KOPT-K1 (cell line): Measurements from ENCODE around the gene MAN1A2.

ENCODE experiments used
- H3K27ac ChIP-seq: fragments of 200-600 bp; sonication (generic); 2 replicates; pipeline ENCODE4 v1.5.1; 2016; ENCODE audit warnings: antibody characterized with exemption, mild to moderate bottlenecking, low read depth, low read length; ENCODE audit not compliant: poor library complexity, severe bottlenecking
- H3K36me3 ChIP-seq: fragments of 200-600 bp; sonication (generic); 2 replicates; pipeline ENCODE4 v1.5.1; 2017; ENCODE audit warnings: antibody characterized with exemption, mild to moderate bottlenecking, low read length, moderate library complexity; ENCODE audit not compliant: insufficient read depth
- H3K9me3 ChIP-seq: fragments of 200-600 bp; sonication (generic); 2 replicates; pipeline ENCODE4 v1.5.1; 2017; ENCODE audit warnings: antibody characterized with exemption, low read length, mild to moderate bottlenecking; ENCODE audit not compliant: insufficient read depth, poor library complexity, severe bottlenecking

The MAN1A2 gene

GRCh38 chr1:117370509-117370908, 3.3 kb downstream of the MAN1A2 start:
- no peak overlapping the region for H3K27ac ChIP-seq
- 0 out of 2 replicates have a peak, but pooled peaks cover 3% of the 10 kb centered on the region for H3K36me3 ChIP-seq
- H3K9me3 ChIP-seq: no peaks in the 10 kb centered on the region

DNA sequence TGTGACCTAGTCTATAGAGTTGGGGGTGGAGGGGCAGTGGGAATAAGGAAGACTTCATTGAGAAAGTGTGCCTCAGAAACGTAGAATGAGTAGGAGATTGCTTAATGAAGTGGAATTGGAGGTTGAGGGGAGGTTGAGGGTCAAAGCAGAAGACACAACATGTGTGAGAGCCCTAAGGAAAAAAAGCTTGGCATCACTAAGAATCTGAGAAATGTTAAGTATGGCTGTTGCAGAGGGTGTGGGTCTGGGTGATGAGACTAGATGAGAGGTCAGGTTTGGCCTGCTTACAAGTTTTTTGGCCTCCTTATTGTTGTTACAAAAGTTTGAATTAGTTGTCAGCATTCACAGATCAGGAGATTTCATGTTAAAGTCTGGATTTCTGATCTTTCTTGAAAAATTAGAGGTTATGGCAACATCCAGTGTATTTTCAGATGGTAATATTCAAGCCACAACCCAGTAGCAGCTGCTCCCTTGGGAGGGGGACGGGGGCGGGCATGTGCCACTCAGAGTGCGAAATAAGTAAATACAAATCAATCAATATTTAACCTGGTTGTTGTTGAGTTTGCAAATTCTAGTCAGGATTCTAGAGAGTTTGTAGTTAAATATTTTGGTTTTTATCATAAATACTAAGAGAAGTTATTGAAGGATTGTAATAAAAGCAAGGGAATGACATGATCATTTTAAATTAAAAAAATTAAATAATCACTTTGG, 4.3 kb downstream of the MAN1A2 start:
- Histone ChIP-seq H3K36me3 (0 out of 2 replicates have a peak, but pooled peaks cover 3% of the 10 kb centered on the region), H3K27ac (no peak overlapping the region), H3K9me3 (peaks cover 4% of the 10 kb centered on the region)

DNA sequence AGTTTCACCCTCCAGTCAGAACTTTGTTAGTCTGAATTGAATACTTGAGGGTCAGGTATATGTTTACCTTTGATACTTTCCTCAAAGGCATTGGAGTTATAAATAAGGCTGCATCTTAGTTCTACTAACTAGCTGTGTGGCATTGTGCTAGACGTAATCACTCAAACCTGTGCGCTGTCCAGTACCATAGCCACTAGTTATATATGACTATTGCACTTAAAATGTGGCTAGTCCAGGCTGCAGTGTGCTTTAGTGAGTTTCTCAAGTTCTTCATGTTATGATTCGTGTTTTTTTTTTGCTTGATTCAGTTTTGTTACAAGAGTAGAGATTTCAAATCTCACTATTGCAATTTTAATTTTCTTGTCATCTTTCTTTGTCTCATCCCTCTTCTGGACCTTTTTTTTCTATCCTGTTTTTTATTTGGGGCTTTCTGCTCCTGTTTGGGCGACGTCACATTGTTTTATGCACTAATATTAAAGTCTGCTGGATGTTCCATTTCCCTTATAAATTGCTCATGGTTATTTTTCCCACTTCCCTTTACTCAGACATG, 5.7 kb downstream of the MAN1A2 start:
- Histone ChIP-seq H3K9me3 (peaks cover 4% of the 10 kb centered on the region), H3K27ac (no peak overlapping the region), H3K36me3 (0 out of 2 replicates have a peak, but pooled peaks cover 3% of the 10 kb centered on the region)

DNA sequence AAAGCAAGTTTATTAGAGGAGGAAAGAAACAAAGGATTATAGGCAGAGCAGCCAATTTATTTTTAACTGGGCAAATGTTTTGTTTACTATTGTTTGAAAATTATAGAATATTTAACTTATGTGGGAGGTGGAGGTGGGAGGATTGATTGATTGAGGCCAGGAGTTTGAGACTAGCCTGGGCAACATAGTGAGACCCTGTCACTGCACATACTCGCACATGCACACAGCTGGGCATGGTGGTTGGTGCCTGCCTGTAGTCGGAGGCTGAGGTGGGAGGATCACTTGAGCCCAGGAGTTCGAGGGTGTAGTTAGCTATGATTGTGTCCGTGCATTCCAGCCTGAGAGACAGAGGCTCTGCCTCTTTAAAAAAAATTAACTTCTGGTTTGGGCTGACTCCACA, 6.7 kb downstream of the MAN1A2 start:
- H3K36me3 ChIP-seq: 0 out of 2 replicates have a peak, but pooled peaks cover 3% of the 10 kb centered on the region
- peaks cover 4% of the 10 kb centered on the region for H3K9me3 ChIP-seq
- no peak overlapping the region for H3K27ac ChIP-seq

DNA sequence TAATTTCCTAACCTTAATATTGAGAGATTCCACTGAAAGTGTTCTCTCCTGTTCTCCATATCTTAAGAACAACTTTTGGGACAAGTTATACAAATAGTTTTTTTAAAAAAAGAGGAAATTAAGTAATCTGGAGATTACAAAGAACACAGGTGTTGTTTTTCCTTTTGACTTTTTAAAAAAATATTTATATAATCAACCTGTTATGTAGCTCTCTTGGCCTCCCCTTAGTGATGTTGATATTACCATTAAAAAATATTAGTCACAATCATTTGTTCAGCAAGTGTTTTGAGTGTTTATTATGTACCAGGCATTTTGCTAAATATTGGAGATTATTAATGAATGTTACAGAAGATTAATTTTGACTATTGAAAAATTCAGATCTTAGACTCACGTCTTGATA, 8.1 kb downstream of the MAN1A2 start:
- no peak overlapping the region for H3K27ac ChIP-seq
- 0 out of 2 replicates have a peak, but pooled peaks cover 3% of the 10 kb centered on the region for H3K36me3 ChIP-seq
- peaks cover 5% of the 10 kb centered on the region for H3K9me3 ChIP-seq

DNA sequence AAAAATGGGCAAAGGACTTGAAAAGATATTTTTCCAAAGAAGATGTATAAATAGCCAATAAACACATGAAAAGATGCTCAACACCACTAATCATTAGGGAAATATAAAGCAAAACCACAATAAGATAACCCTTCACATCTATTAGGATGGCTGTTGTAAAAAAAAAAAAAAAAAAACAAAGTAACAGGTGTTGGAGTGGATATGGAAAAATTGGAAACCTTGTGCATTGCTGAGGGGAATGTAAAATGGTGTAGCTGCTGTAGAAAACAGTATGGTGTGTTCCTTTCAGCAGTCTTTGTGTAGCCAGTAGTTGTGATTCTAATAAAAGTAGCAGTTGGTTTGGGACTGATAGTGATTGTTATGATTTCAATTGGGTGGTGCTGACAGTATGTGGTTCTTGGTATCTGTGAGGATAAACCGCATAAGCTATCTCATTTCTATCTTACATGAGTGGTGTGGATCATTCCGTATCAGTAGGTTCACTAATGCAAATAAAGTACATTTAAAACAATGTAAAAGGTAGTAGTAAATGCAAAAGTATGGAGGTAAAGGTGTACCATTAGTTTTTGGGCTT, 19.9 kb downstream of the MAN1A2 start:
- Histone ChIP-seq H3K9me3 (peaks cover 27% of the 10 kb centered on the region), H3K36me3 (no peaks in the 10 kb centered on the region), H3K27ac (no peak overlapping the region)

GRCh38 chr1:117388328-117388727, 21.1 kb downstream of the MAN1A2 start:
- Histone ChIP-seq H3K9me3 (peaks cover 18% of the 10 kb centered on the region), H3K27ac (no peak overlapping the region)

GRCh38 chr1:117389284-117389683, 22.0 kb downstream of the MAN1A2 start:
- H3K36me3 ChIP-seq: no peaks in the 10 kb centered on the region
- H3K27ac ChIP-seq: no peak overlapping the region
- peaks cover 8% of the 10 kb centered on the region for H3K9me3 ChIP-seq

More at GRCh38 chr1:117388328-117388727, 21.1 kb downstream of the MAN1A2 start:
- H3K36me3 ChIP-seq: no peaks in the 10 kb centered on the region

DNA sequence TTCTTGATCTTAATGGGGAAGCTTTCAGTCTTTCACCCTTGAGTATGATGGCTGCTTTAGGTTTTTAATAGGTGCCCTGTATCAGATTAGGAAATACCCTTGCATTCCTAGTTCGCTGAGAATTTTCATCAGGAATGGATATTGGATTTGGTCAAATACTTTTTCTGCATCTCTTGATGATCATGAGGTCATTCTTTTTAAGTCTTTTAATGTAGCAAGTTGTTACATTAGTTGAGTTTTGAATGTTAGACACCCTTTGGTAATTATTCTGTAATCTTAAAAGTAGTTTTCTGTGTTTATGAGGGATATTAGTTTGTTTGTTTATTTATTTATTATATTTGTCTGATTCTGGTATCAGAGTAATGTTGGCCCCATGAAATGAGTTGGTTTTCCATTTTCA, 22.5 kb downstream of the MAN1A2 start:
- Histone ChIP-seq H3K36me3 (no peaks in the 10 kb centered on the region), H3K27ac (no peak overlapping the region), H3K9me3 (peaks cover 5% of the 10 kb centered on the region)

DNA sequence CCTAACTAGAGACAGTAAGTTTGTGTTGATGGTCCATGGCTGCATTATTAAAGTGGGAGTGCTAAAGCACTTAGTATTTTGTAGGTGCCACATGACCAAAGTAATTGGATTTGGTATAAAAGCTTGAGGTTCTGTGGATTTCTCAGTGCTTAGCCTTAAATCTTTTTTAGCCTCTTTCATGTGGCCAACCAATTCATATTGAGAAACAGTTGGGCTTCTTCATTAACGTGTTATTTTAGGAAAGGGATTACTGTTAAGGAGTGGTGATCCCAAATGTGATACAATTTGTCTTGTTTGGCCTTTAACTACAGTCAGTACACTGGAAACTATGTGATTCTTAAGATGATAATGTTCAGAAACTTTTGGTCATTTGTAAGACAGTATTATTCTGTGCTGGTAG, 25.5 kb downstream of the MAN1A2 start:
- Histone ChIP-seq H3K27ac (no peak overlapping the region), H3K9me3 (no peaks in the 10 kb centered on the region), H3K36me3 (no peaks in the 10 kb centered on the region)

- no peak overlapping the region for H3K27ac ChIP-seq
- H3K36me3 ChIP-seq: no peaks in the 10 kb centered on the region
- peaks cover 2% of the 10 kb centered on the region for H3K9me3 ChIP-seq
Measured at GRCh38 chr1:117396074-117396473, 28.8 kb downstream of the MAN1A2 start.

DNA sequence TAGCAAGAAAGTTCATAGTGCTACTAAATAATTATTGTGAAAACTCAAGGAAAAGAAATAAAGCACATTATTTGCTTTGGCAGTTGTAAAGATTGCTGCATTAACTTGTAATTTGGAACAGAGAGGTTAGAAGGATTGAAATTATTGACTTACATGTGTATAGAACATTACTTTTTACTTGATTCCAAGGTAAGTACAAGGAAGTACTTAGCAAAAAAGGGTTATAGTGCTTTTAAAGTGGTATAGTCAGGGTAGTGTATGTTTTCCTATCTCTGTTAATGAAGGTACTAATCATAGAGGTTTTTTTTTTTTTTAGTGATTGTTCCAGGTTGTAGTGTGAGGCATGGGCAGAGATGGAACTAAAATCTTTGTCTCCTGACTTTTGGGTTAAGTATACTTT, 29.4 kb downstream of the MAN1A2 start:
- Histone ChIP-seq H3K27ac (no peak overlapping the region), H3K9me3 (peaks cover 8% of the 10 kb centered on the region), H3K36me3 (no peaks in the 10 kb centered on the region)

DNA sequence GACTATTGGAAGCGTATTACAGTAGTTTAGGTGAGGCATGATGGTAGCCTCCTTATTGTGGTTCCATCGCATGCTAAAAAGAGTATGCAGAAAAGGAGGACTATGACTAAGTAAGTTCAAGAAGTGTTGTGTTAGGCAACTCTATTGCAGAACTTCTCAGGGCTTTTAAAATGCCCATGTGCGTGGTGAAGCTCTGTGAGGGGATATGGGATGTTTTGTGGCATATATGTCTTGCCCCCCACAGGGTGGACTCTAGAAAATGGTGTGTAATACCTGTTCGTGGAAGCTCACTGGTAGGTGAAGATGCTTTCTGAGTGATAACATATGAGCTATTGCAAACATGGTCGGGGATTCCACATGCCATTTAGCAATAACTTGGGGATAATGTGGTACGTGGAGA, 31.7 kb downstream of the MAN1A2 start:
- Histone ChIP-seq H3K36me3 (peaks cover 9% of the 10 kb centered on the region), H3K9me3 (peaks cover 30% of the 10 kb centered on the region)

GRCh38 chr1:117401761-117402160, 34.5 kb downstream of the MAN1A2 start:
- Histone ChIP-seq H3K9me3 (peaks cover 30% of the 10 kb centered on the region), H3K27ac (no peak overlapping the region), H3K36me3 (peaks cover 25% of the 10 kb centered on the region)

More for the DNA sequence above, 31.7 kb downstream of the MAN1A2 start:
- no peak overlapping the region for H3K27ac ChIP-seq

DNA sequence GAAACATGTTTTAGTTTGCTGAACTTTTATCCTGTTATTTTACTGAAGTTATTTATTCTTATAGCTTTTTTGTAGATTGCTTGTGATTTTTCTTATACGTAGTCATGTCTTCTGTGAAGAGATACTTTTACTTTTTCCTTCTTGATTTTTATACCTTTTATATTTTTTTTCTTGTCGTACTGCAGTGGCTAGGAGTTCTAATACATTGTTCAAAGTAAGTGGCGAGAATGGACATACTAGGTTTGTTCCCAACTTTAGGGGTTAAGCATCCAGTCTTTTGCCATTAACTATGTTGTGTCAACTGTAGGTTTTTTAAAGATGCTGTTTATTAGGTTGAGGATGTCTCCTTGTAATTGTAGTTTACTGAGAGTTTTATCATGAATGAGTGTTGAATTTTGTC, 36.3 kb downstream of the MAN1A2 start:
- H3K27ac ChIP-seq: no peak overlapping the region
- H3K36me3 ChIP-seq: peaks cover 33% of the 10 kb centered on the region
- H3K9me3 ChIP-seq: peaks cover 30% of the 10 kb centered on the region
